ENCODE results near the gene LNPK.

GRCh38 chr2:175935289-175936181 is 66.5 kb downstream of the LNPK start:
- no peak for TF ChIP-seq CTCF (IDR thresholded peaks at IDR 0.05; ENCODE audit: insufficient read depth, low read length, poor library complexity, severe bottlenecking)
- no peak for TF ChIP-seq EZH2phosphoT487 (conservative IDR thresholded peaks at IDR 0.05; ENCODE audit: low read length)
